ENCODE measurements around the gene MEIS1. TPM values are rescaled to one million over a fixed set of nuclear protein-coding genes. Genes with fewer than 3 reads are reported as not detected.

The MEIS1 gene
- total and polyA plus RNA-seq, 2 of the 8 experiments (the other 6 are each of a cell fraction or from before 2014, with no cell fraction given): 0.17 to 1.2 TPM

- peaks cover 0 to 1% (median 0%) of the 10 kb centered on the region in 4 experiments; a peak in 1 of 7 replicates for H3K27me3 ChIP-seq (replicated peaks in 1 of 4; ENCODE audit: control insufficient read depth in 3 of 4, extremely low read depth in 1 of 4, insufficient read depth in 3 of 4, low read length in 3 of 4)
- WGBS, 2 experiments (ENCODE audit: extremely low coverage in 1 of 2, insufficient coverage in 1 of 2, insufficient read length in 1 of 2, insufficient replicate concordance in 2 of 2, low coverage in 1 of 2, low lambda C conversion rate in 2 of 2, missing lambda C conversion rate in 1 of 2): 85% methylated on average over 11 of the region's 11 CpGs; no CpG with 5 or more reads in 1 of the 2 experiments
- H2BK15ac ChIP-seq (ENCODE audit: low read length): no peak overlapping the region
- no peaks in the 10 kb centered on the region for H3K9me3 ChIP-seq (ENCODE audit: insufficient read depth in 2 of 2, low read depth in 1 of 2, low read length in 1 of 2)
- DNase-seq (ENCODE audit: low read depth in 1 of 2, low spot score in 2 of 2) (no peak), FAIRE-seq (no peak)
- POLR2A ChIA-PET (ENCODE audit: partially characterized antibody): no interaction called here
- H4K5ac ChIP-seq (ENCODE audit: insufficient read length, low read depth, low read length): no peak overlapping the region
- no peak overlapping the region for H2BK12ac ChIP-seq (ENCODE audit: low read depth, low read length)
- no peak overlapping the region for H2BK5ac ChIP-seq (ENCODE audit: low read depth, low read length)
- no peak overlapping the region for H2AK5ac ChIP-seq (ENCODE audit: low read depth, low read length)
- no peaks in the 10 kb centered on the region for H3K79me1 ChIP-seq (ENCODE audit: low read depth, low read length)
- H3K27ac ChIP-seq (ENCODE audit: low read depth, low read length): no peak overlapping the region
- H3K14ac ChIP-seq (ENCODE audit: insufficient read length): no peak overlapping the region
- TF ChIP-seq CEBPB (IDR thresholded peaks at IDR 0.05; ENCODE audit: low read depth, low read length): peak; percentile 53; the same call in 1 of the 2 replicates
- TF ChIP-seq, protein P1, sequence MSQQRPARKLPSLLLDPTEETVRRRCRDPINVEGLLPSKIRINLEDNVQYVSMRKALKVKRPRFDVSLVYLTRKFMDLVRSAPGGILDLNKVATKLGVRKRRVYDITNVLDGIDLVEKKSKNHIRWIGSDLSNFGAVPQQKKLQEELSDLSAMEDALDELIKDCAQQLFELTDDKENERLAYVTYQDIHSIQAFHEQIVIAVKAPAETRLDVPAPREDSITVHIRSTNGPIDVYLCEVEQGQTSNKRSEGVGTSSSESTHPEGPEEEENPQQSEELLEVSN (IDR thresholded peaks at IDR 0.05): no peak
- no peak overlapping the region for H3K23ac ChIP-seq (ENCODE audit: insufficient read length)
- H3K4me3 ChIP-seq (ENCODE audit: extremely low read depth in 1 of 4, insufficient read depth in 2 of 4, low read depth in 3 of 4, low read length in 4 of 4): no peak overlapping the region
- no peaks in the 10 kb centered on the region for H3K23me2 ChIP-seq (ENCODE audit: low read depth, low read length)
- no peak overlapping the region for H3K9ac ChIP-seq (replicated peaks in 1 of 4; ENCODE audit: extremely low read depth in 1 of 4, low read depth in 3 of 4, low read length in 3 of 4)
- no peak overlapping the region for H4K8ac ChIP-seq (ENCODE audit: extremely low read depth, insufficient read depth, low read length)
- H4K20me1 ChIP-seq (replicated peaks in 1 of 2; ENCODE audit: control insufficient read depth in 1 of 2, insufficient read depth in 2 of 2, low read length in 2 of 2): no peaks in the 10 kb centered on the region
- H3K4me1 ChIP-seq (replicated peaks in 1 of 4; ENCODE audit: control insufficient read depth in 3 of 4, insufficient read depth in 4 of 4, low read length in 3 of 4): peaks cover 0 to 4% (median 1%) of the 10 kb centered on the region in 4 experiments; a peak in 5 of 7 replicates
- no peaks in the 10 kb centered on the region for H3K79me2 ChIP-seq (ENCODE audit: control insufficient read depth in 1 of 2, insufficient read depth in 2 of 2, low read length in 2 of 2)
- no peak overlapping the region for H2BK20ac ChIP-seq (ENCODE audit: low read length)
- H3K4me2 ChIP-seq (ENCODE audit: insufficient read depth in 1 of 2, low read depth in 2 of 2, low read length in 2 of 2): no peak overlapping the region
- no peak overlapping the region for H3K56ac ChIP-seq (replicated peaks; ENCODE audit: insufficient read length, low read depth, low read length)
- no peak overlapping the region for H3K18ac ChIP-seq (ENCODE audit: extremely low read depth, low read length)
- CTCF ChIA-PET (ENCODE audit: partially characterized antibody): interaction anchor here (0.7 to 1.8 kb wide), 3 partner anchors 9 to 19 kb away, joined by 3 to 5 read pairs (median 3); no protein-coding TSS in a partner anchor
- H2AFZ ChIP-seq (ENCODE audit: low read length): no peak overlapping the region
- no peak overlapping the region for H2BK120ac ChIP-seq (replicated peaks; ENCODE audit: low read depth, low read length)
- H3K4ac ChIP-seq (replicated peaks; ENCODE audit: insufficient read length, low read depth, low read length): no peak overlapping the region
- H3K36me3 ChIP-seq (ENCODE audit: control insufficient read depth in 2 of 4, insufficient read depth in 4 of 4, low read length in 3 of 4): no peaks in the 10 kb centered on the region
- H4K91ac ChIP-seq (replicated peaks; ENCODE audit: insufficient read length, low read length): no peak overlapping the region
Measured at GRCh38 chr2:66532972-66533868, 98.3 kb downstream of the MEIS1 start.

Data from H1 (cell line).